H1 (cell line): ENCODE data around the gene FOXM1. TPM values are rescaled to one million over a fixed set of nuclear protein-coding genes. Genes with fewer than 3 reads are reported as not detected.

Experiments used
- NANOG ChIP-seq: IDR thresholded peaks from 2 replicates; pipeline ENCODE4 v1.6.1; 2011; ENCODE audit warnings: low read length, low read depth, mild to moderate bottlenecking, inconsistent platforms; ENCODE audit not compliant: insufficient read depth, poor library complexity, severe bottlenecking
- NRF1 ChIP-seq: IDR thresholded peaks from 2 replicates; pipeline ENCODE4 v1.6.1; 2011; ENCODE audit warnings: mild to moderate bottlenecking, low read depth, low read length, improper control_type of control experiment
- RAD21 ChIP-seq, 2 experiments: IDR thresholded peaks in 1 of 2; conservative IDR thresholded peaks in 1 of 2; 2 replicates each; pipeline ENCODE4 v1.6.1; 2011; ENCODE audit warnings: low read depth in 2 of 2, low read length in 2 of 2, improper control_type of control experiment in 1 of 2, inconsistent platforms in 1 of 2, mild to moderate bottlenecking in 1 of 2, moderate library complexity in 1 of 2
- RXRA ChIP-seq: IDR thresholded peaks from 2 replicates; pipeline ENCODE4 v1.6.1; 2011; ENCODE audit warnings: low read depth, mild to moderate bottlenecking, low read length, moderate library complexity; ENCODE audit not compliant: insufficient read depth
- SIN3A ChIP-seq, 2 experiments: IDR thresholded peaks in 1 of 2; conservative IDR thresholded peaks in 1 of 2; 2 replicates each; pipeline ENCODE4 v1.6.1; 2011 to 2012; ENCODE audit warnings: low read length in 2 of 2, improper control_type of control experiment in 1 of 2, low read depth in 1 of 2, mild to moderate bottlenecking in 1 of 2
- polyA plus RNA-seq, 7 experiments: library from polyadenylated mRNA; depleted of rRNA in 3 of 7; stranded (reverse) in 5 of 7; unstranded in 2 of 7; fragments of >200 nt in 5 of 7; fragments of 200-250 nt in 2 of 7; gene quantifications; 1 replicate in 5 of 7; 2 replicates in 1 of 7; 4 replicates in 1 of 7; pipeline versions ENCODE4 v1.2.1 to v1.2.3, GENCODE V29; 2011 to 2013; ENCODE audit warnings: missing spikeins in 2 of 7, mixed read lengths in 2 of 7
- total RNA-seq: library from RNA; stranded (reverse); fragmentation: NEBNext Ultra II Directional; extraction: Animal tissue kit (Norgen Biotek cat#: 25700); gene quantifications from 2 replicates; pipeline ENCODE4 v1.2.1, GENCODE V29; 2021

Gene FOXM1
- total and polyA plus RNA-seq, 2 of the 8 experiments (the other 6 are each of a cell fraction or from before 2014, with no cell fraction given): 58.1 to 121 TPM

DNA sequence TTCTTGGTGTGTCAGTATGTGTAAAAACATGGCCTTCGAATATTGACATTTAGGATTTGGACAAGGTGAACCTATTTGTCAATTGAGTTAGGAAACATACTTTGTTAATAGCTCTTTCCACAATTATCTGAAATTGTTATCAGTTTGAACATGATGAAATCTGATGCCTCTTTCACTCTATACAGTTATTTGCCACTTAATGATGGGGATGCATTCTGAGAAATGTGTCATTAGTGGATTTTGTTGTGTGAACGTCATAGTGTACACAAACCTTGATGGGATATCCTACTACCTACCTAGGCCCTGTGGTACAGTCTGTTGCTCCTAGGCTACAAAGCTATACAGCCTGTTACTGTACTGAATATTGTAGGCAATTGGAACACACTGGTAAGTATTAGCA, 18.5 kb upstream of the FOXM1 start (continued):
- TF ChIP-seq RAD21 (IDR thresholded peaks at IDR 0.05 in 1 of 2, conservative IDR thresholded peaks at IDR 0.05 in 1 of 2; ENCODE audit: low read depth in 2 of 2, low read length in 2 of 2) (no peak), NANOG (no peak), SIN3A (conservative IDR thresholded peaks at IDR 0.05 in 1 of 2, IDR thresholded peaks at IDR 0.05 in 1 of 2; ENCODE audit: low read depth in 1 of 2, low read length in 2 of 2) (no peak), NRF1 (no peak), RXRA (no peak)
